Esophagus mucosa (tissue), 1 donor: Measurements from ENCODE around the gene TRPM1. TPM values are rescaled to one million over a fixed set of nuclear protein-coding genes. Genes with fewer than 3 reads are reported as not detected.
"Not testable (repeated sequence)": the region's sequence is repeated elsewhere in the genome, so short reads cannot be mapped to it uniquely, and the experiment has no call there.

Source experiments
- ATAC-seq: fragments of 200-7000 bp; cut with Tn5 transposase; one replicate; pipeline ENCODE4 v1.9.1; 2020
- total RNA-seq: library from RNA; stranded (reverse); gene quantifications from one replicate; pipeline ENCODE4 v1.2.4, GENCODE V29; 2023
- donor health status: DM: yes; HTN: yes; CAD: no.

Gene TRPM1
- total RNA-seq, 1 donor from 2014 or later: not detected

DNA sequence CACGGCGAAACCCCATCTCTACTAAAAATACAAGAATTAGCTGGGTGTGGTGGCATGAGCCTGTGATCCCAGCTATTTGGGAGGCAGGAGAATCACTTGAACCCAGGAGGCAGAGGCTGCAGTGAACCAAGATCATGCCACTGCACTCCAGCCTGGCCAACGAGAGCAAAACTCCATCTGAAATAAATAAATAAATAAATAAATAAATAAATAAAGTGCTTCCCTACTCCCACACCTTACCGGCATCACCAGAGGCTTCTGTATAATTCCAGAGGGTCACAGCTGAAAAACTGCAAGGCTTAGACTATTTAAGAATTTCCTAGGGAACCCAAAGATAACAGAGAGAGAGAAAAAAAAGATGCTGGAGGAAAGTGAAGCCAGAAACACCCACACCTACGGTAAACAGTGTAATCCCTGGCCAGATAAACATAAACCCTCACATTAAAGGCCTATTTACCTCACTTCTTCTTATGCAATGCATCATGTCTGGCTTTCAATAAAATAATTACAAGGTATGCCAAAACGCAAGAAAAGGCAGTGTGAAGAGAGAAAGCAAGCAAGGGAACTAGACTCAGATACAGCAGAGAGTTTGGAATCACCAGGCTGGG lies 15.0 kb upstream of the TRPM1 start:
- ATAC-seq: no peak

DNA sequence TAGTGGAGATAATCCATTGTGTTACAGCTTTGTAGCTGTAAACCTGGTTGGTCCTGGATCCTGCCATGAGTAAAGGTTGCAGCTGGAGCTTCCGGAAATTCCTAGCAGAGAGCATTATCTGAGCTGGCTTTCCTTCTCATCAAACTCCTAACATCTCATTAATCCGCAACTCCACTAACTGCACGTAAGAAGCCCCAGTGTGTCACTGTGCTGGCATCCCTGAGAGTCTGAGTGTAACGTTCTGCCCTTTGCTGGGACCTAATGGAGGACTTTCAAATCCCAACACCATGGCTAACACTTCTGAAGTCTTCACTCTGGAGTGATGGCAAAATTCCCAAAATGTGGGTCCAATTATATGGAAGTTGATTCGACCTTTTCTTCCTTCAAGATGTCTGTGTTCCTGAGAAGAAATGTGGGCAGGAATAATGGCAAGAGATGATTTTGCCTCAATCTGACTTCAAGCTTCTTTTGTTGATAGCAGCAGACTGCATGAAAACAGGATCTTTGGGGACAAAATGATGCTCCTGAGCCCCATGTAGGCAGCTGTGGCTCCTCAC lies 9.6 kb upstream of the TRPM1 start:
- ATAC-seq: no peak

DNA sequence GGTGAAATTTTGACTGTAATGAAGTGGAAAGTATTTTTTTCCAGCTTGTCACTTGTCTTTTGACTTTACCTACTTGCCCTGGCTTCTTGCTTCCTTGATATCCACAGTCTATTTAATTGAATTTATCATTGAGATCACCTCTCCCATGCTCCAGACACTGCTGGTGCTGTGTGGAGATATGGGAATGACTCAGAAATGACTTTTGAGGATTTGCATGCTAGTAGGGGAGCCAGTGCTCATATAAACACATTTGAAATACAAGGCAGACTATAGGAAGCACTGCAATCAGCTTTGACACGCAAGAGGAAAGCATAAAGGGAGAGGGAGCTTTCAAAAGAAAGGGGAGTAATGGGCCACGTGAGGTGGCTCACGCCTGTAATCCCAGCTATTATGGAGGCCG lies 7.3 kb upstream of the TRPM1 start:
- no peak for ATAC-seq

DNA sequence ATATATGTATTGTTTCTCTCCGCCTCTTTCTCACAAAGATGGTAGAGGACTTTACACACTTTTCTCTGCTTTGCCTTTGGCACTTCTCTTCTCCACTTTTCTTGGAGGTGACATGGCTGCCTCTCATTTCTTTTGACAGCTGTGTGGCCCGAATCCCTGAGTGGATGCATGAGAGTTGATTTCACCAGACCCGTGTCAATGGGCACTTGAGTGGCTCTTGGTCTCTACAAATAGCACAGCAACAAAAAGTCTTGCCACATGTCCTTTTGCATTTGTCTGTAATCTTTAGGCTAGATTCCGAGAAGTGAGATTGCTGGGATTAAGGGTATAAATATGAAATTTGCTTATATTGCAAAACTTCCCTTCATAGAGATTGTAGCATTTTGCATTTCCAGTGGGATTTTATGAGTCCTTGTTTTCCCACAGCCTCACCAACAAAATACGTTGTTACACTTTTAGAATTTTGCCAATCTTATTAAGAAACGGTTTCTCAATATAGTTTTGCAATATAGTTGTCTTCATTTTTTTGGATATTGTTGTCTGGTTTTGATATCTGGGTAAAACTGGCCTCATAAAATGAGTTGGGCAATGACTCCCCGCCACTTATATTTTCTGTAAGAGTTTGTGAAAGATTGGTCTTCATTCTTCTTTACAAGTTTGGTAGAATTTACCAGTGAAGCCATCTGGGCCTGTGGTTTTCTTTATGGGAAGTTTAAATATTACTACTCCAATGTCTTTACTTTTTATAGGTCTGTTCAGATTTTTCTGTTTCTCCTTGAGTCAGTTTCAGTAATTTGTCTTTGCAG lies 5.2 kb upstream of the TRPM1 start:
- ATAC-seq: no peak

DNA sequence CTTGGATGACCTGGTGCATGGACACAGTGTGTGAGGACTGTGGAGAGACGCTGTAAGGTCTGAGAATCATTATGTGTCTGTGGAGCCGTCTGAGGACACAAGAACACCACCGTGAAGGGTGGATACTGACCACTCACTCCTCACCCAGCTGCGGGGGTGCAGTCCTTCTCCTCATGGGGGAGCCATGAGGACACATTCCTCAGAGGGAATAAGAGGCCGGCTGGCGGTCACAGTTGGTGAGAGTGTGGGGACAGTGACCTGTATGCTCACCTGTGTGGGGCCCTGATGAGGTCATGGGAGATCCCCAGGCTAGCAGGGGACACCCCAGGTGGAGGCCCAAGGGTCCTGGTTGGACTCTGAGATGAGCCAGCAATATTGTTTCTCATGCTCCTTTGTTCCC lies 2.5 kb upstream of the TRPM1 start:
- no peak for ATAC-seq

DNA sequence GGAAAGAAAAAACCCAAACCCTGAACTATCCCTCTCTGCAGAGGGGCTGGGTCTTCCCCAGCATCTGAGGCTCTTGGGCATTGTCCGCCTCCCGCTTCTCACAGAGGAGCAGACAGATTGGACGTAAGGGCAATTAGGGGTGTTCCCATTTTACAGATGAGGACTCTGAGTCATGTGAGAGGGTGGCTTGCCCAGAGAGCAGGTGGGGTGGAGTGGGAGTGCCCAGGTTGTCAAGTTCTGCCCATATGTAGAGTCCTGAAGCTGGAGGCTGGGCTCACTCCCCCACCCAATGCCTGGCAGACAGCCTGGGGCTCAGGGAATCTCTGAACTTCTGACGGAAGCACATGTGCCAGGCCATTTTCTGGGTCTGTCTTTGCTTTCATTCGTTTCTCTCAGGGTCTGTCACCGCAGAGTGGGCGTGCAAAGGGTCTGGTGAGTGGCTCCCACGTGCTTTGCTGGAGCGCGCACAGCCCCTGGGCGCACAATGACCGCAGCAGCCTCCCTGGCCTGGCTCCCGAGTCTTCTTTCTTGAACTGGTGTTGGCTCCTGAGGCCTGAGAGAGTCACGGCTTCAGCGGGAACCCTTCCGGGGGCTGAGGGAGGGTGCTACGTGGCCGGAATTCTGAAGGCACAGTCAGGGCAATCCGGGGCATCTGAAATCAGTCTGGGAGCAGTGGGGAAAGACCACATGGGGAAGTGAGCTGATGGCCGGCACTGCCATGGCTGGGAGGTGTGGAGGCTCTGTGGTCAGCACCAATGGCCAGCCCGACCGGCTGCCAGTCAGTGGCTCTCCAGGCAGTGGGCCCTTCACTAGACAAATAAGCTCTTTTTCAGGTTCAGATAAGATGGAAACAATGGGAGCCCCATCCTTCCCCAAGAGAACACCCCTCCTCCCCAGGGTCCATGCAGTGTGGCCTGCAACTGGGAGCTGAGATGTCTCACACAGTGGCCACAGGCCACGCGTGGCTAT lies 1.1 kb upstream of the TRPM1 start:
- ATAC-seq: peak; percentile 56

DNA sequence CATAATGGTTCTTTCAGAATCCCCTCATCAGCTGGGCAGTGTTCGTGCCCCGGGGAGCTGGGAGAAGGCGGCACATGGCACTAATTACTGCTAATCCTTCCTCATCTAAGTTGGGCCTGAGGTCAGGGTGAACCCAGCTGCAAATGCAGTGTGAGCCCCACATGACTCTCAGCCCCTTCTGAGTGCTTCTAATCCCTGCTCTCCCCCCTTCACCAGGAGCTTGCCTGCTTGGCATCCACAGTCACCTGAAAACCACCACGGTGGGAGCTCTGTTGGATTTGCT lies 455 bp upstream of the TRPM1 start:
- no peak for ATAC-seq

DNA sequence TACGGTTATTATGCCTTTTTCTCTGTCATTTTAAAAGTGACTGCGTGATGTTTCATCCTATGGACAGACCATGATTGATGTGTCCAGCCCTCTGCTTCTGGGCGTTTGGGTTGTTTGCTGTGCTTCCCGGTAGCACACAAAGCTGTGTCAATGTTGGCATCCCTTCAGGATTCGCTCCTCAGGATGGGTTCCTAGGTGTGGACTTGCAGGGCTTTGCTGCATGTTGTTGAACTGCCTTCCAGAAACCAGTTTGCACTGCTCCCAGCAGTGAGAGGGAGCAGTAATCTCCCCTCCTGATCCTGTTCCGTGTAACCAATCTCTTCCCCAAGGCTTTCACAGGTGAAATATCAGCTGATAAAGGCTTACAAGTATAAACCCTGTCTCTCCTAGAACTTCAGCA lies 787 bp downstream of the TRPM1 start:
- peak; percentile 86 for ATAC-seq

DNA sequence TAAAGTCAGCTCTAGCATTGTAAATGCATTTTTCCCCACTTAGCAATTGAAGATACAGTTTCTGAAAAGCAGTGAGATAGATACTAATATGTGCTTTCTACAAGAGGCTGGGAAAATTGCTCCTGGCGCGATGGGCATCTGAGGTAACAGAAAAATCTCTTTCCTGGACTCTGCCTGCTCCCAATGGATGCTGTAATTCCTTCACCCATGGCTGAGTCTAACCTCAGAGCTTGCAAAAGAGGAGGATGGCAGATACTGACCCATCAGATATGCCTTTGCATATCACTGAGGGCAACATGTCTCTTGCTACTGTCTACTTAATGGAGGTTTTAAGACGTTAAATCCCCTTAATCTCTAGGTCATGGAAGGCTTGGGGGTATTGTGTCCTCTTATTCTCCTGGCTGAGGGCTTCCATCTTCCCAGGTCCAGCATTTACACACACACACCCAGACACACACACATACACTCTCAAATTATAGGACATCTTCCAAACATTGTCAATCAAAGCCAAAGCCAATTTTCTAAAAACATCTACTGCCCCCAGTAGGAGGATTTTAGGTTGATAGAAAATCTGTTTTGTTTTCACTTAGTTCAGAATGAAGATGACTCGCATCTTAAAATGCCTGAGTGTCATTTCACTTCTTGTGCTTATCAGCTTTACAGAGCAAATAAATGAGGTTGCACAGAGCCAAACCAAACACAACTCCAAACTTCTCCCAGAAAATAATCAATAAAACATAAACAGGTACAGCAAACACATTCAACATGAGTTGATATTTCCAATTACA lies 2.4 kb downstream of the TRPM1 start:
- no peak for ATAC-seq

DNA sequence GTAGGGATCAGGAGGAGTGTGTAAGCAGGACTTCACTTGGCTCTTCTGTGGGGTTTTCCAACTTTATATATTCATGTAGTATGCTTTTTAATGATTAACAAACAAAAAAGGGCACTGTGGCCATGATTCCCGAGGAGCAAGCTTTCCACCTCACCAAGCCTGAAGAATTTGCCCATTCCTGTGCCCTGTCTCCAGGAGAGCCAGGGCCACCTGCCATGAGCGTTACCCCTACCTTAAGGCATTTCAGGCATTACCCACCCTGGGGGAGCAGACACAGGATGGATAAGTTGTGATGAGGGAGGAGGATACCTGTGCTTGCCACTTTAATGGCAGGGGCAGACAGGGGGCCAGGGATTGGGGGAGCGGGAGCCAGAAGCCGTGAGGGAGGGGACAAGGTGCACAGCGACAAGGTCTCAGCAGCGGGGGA lies 3.0 kb downstream of the TRPM1 start:
- ATAC-seq: no peak

DNA sequence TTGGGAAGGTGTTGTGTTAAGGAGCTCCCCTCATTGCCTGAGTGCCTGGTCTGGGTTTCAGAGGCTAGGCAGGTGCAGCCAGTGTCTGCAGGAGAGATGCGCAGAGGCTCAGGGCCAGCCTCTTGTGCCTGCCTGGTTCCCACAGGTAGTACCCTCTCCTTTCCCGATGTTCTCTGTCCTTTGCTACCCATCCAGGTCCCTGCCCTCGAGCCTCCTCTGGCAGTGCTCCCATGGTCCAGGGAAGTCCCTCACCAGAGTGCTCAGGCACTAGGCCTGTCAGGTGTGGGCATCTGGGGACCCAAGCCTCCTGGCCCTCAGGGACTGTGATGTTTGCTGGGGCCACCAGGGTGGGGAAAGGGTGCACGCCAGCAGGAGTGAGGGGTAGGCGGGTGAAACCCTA lies 5.0 kb downstream of the TRPM1 start:
- ATAC-seq: no peak

DNA sequence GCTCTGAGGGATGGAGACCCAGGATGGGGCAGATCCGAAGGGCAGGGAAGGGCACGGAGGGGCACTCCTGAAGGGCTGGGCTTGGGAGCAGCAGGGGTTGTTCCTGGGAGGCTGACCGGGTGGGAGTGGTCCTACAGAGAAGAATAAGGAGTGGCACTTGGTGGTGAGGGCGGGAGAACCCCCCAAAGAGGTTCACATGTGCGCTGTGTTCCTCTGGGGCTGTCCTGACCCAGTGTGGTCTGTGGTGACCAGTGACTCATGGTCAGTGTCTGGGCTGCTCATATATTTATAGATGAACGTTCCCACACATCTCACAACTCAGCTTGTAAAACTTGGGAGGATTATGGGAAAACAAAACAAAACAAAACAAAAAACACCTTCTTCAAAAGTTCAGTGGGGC lies 10.0 kb downstream of the TRPM1 start:
- ATAC-seq: peak; percentile 13

DNA sequence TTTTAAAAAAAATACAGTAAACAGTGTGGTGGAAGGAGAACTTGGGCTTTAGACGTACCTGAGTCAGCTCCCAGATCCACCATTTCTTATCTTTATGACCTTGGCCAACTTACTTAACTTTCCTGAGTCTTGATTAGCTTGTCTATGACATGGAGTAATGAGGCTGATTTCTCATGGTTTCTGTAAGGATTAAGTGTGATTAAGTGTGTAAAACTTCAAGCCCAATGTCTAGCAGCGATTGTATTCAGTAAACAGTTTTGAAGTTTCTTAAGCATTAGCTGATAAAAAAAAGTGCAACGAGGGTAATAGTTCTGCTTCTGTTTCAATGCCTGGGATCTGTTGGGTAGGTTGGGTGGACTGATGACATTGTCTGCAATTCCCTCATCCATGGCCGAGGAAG lies 10.8 kb downstream of the TRPM1 start:
- ATAC-seq: peak; percentile 24

DNA sequence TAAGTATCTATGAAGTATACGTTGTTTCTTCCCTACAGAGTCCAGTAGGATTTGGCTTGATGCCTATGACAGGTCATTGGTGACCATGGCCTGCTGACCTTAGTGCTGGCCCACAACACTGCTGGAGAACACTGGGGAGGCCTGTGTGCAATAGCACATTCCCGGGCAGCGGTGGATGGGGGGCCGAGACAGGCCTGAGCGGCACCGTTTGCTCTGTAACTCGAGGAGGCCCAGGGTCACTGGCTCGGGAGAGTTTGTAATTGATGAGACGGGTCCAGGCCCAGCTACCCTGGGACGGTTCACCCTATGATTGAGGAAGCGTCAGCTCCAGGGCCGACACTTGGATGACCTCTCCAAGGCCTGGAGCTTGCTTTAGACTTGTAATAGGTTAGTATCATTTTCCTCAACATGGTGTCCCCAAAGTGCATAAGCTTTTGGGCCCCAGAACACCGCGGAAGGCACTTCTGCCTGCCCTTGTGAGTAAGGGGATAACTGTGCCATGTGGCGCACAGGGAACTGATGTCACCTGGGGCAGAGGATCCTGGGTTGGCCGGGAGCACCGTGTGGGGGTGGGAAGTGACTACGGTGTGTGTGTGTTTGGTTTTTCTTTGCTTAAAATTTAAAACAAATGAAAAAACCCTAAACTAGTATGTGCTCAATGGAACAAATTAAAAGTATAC lies 12.0 kb downstream of the TRPM1 start:
- ATAC-seq: no peak

DNA sequence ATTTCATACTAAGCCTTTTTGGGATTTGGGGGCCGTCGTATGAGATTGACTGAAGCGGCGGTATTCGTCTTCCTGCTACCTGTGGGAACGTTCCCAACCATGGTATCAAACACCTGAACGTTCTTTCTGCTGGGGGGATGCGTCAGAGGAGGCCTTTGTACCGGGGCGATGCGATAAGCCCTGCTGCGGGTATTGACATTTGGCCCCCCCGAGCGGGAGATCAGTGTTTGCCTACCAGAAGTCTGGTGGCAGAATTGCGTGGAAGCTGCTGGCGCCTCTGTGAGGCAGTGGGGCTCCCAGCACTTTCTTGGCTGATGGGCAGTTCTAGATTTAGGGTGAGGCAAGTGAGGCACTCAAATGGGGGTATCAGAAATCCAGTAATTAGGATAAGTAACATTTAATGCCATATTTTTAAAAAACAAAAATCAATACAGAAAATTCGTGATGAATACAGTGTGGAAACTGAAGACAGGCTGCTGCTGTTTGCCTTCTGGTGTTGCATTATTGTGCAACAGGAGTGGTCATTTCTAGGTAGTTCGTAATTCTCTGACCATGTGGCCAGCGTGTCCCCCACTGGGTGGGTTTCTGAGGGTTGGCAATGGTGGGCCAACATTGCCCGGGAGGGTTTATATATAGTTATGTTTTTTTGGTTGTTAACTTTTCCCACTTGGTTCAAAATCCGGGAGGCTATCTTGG lies 12.7 kb downstream of the TRPM1 start:
- ATAC-seq: no peak

DNA sequence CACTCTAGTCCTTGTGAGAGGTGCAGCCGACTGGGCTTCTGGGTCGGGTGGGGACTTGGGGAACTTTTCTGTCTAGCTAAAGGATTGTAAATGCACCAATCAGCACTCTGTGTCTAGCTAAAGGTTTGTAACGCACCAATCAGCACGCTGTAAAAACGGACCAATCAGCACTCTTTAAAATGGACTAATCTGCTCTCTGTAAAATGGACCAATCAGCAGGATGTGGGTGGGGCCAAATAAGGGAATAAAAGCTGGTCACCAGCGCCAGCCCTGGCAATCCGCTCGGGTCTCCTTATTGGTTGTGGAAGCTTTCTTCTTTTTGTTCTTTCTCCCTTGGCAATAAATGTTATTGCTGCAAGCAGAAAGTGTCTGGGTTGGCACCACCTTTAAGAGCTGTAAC lies 13.5 kb downstream of the TRPM1 start:
- ATAC-seq: not testable (repeated sequence)

DNA sequence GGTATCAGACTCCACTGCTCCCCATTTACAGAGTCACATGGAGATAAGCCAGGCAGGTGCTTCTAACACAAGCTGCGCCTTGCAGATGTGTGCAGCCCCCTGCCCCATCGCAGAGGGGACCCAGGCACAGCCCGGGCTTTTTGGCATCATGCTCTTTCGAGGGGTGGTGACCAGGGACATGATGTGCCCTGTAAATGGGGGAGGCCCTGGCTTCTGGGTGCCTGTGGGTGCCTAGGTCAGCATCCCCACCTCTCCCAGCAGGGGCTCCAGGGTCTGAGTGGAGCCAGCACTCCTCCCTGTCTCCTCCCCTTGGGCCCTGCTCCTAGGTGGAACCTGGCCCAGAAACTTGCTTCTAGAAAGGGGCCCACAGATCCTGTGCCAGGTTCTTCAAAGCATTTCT lies 15.2 kb downstream of the TRPM1 start:
- no peak for ATAC-seq

DNA sequence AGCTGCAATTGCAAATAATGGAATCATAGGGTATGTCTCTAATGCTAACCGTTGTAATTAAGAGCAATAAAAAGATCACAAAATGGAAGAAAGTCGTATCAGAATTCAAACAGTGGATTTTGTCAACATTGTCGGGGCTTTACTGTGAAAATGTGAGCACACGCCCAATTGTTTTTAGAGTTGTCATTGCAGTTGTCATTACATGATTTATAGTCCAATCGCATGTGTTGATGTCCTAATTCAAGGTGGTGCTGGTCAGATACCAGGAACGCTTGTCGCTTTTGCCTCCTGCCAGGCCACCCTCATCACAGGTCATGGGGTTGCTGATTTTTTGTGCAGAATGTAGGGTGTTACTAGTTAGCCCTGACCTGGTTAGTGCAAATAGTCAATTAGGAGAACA lies 16.2 kb downstream of the TRPM1 start:
- no peak for ATAC-seq

DNA sequence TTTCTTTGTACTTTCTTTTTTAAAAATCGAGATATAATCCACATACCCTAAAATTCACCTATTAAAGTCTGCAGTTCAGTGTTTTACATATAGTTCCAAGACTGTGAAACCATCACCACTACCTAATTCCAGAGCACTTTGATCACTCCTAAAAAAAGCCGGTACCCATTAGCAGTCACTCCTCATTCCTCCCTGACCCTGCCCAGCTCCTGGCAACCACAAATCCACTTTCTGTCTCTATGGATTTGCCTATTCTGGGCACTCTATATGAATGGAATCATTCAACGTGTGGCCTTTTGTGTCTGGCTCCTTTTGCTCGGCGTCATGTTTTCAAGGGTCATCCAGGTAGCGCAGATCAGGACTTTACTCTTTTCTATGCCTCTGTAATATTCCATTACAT lies 17.3 kb downstream of the TRPM1 start:
- no peak for ATAC-seq

DNA sequence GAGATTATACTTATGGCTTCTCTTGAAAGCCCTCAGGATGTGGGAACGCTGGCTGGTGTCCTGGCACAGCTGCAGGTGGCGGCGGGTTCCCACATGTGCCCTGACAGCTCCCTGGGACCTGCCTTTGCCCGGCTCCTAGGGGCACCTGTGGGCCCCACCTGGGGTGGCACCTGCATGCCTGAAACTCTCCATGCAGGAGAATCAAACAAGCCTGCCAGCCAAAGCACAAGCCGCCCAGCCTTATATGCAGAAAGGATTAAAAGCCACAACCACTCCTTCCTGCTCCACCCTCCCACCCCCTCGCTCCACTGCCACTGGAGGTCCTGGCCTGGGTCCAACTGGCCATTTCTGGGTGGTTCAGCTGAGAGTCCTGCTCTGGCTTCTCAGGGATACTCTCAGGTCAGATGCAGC lies 18.1 kb downstream of the TRPM1 start:
- ATAC-seq: peak; percentile 54

DNA sequence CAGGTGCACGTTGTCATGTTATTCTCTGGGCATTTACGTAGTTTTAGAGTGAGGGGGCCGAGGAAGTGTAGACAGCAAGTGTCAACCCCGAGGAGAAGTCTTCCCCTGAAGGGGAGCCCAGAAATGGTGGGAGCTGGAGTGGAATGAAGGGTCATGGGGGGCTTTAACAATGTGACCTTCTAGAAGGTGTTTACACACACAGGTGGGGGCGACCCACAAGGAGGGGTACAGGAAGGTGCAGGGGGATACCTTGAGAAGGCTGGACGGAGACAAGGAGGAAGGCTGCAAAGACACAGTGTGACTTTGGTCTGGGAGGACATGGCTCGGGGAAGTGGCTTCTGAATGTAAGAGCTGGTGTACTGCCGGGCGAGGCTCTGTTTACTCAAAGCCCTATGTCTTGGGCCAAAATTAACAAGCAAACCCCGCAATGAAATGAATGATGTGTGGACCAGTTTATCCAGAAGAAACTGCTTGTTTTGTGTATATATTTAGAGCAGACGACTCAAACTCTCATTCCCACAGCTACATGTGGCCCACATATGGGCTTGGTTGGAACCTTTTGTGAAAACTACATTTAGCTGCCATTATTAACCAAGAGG lies 18.7 kb downstream of the TRPM1 start:
- ATAC-seq: peak; percentile 16
